ENCODE data around the gene NOM1. TPM values are rescaled to one million over a fixed set of nuclear protein-coding genes. Genes with fewer than 3 reads are reported as not detected.
A peak's percentile ranks its signal among the peaks of the same experiment; 100 is the strongest.

The NOM1 gene
- total and polyA plus RNA-seq, 7 donors, result 1.8 to 19.1 (median 14.1) TPM

- Histone ChIP-seq H3K4me1 (peaks cover 0 to 61% (median 53%) of the 10 kb centered on the region in 4 donors), H3K36me3 (no peaks in the 10 kb centered on the region), H3K4me3 (no peak overlapping the region), H3K27ac (no peak overlapping the region), H3K27me3 (peaks cover 68 to 100% (median 97%) of the 10 kb centered on the region in 3 donors), H3K9me3 (no peaks in the 10 kb centered on the region)
- whole genome bisulfite sequencing, 2 donors, result 5 to 12% methylated on average over 6 of the region's 6 CpGs
- TF ChIP-seq POLR2A (IDR thresholded peaks at IDR 0.05) (no peak), CTCF (IDR thresholded peaks at IDR 0.05) (no peak), EP300 (IDR thresholded peaks at IDR 0.05) (no peak), POLR2AphosphoS5 (IDR thresholded peaks at IDR 0.05) (no peak)
- intact Hi-C loops (cut with DNase I), result no loop called here
- no peak for DNase-seq
Observed at GRCh38 chr7:157003445-157003755, 53.9 kb downstream of the NOM1 start.

- H3K27me3 ChIP-seq, result peaks cover 73 to 100% (median 99%) of the 10 kb centered on the region in 3 donors
- peaks cover 0 to 61% (median 53%) of the 10 kb centered on the region in 4 donors for H3K4me1 ChIP-seq
- peak in 1 of 4 donors; percentile 17 for TF ChIP-seq POLR2AphosphoS5 (IDR thresholded peaks at IDR 0.05)
- TF ChIP-seq EP300 (IDR thresholded peaks at IDR 0.05), result no peak
- TF ChIP-seq POLR2A (IDR thresholded peaks at IDR 0.05), result peak in 1 of 2 donors; percentile 4
- TF ChIP-seq CTCF (IDR thresholded peaks at IDR 0.05), result no peak
- no peaks in the 10 kb centered on the region for H3K36me3 ChIP-seq
- H3K4me3 ChIP-seq, result no peak overlapping the region
- intact Hi-C loops (cut with DNase I), result no loop called here
- no peaks in the 10 kb centered on the region for H3K9me3 ChIP-seq
- H3K27ac ChIP-seq, result no peak overlapping the region
- DNase-seq, result no peak
- WGBS, 2 donors, result 8 to 15% methylated on average over 60 of the region's 60 CpGs
Observed at GRCh38 chr7:157003756-157004520, 54.4 kb downstream of the NOM1 start.

DNA sequence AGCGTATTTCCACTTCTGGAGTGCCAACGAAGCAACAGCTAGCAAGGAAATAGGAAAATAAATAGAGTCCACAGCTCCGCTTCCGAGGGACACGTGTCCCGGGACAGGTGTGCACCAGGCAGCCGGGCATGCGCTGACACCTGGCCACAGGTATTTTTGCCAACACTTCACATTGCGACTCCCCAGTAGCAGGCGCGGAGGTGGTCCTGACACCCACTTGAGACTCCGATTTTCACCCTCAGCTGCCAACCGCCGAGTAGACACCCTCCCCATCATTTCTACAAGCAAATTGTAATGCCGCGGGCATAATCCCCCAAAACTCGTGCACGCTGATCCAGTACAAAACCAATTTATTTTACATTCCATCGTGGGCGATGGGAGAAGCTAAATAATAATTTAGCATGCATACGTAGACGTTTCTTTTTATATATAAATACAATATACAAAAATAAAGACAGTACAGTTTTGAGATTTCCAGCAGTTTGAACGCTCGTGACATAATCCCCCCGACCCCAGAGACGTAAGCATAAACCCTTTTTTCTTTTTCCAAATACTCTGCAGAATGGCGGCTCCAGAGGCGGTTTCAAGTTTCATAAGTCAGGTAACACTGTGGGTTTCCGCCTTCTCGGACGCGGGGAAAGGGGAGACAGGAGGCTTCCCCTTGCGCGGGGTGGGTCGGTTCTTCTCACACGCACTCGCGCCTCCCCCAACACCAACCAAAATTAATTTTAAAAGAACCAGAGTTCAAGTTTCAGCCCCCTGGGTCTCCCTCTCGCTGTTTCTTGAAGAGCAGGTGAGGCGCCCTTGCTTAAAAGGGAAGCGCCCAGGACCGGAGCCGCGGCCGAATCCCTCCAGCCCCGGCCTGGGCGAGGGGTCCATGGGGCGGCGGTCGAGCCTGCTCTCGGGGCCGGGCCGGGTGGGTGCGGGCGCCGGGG is 55.3 kb downstream of the NOM1 start:
- 31 to 83% methylated on average over 56 of the region's 56 CpGs for WGBS, 2 donors
- H3K36me3 ChIP-seq, result no peaks in the 10 kb centered on the region
- H3K27ac ChIP-seq, result no peak overlapping the region
- H3K27me3 ChIP-seq, result peaks cover 72 to 99% (median 98%) of the 10 kb centered on the region in 3 donors
- intact Hi-C loops (cut with DNase I), result no loop called here
- no peaks in the 10 kb centered on the region for H3K9me3 ChIP-seq
- peaks cover 0 to 58% (median 53%) of the 10 kb centered on the region in 4 donors for H3K4me1 ChIP-seq
- H3K4me3 ChIP-seq, result no peak overlapping the region
- TF ChIP-seq POLR2AphosphoS5 (IDR thresholded peaks at IDR 0.05) (no peak), POLR2A (IDR thresholded peaks at IDR 0.05) (no peak)
- DNase-seq, result no peak

DNA sequence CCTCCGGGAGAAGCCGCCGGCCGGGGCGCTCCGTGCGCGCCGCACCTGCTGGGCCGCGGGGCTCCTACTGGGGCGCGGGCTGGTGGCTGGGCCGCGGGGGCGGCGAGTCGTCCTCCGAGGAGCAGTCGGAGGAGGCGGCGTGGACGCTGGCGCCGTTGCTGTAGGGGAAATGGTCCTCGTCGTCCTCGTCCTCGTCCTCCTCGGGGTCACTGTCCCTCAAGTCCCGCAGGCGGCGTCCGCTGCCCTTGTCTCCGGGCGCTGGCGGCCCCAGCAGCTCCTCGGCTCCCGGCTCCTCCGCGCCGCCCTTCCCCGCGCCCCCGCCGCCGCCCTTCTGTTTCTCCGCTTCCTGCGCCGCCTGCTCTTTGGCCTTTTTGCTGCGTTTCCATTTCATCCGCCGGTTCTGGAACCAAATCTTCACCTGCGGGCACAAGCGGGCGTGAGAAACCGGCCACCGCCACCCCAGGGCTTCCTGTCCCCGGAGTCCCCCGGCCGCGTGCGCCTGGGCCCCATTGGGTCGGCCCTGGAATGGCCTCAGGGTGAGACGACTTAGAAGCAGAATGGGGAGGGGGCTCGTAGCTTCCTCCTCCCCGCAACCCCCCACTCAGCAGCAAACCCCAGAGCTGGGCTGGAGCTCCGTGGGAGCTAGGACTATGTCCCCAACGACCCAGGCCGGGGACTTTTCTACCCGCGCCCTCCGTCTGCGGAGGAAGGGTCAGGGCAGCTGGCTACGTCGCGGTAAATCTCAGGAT is 56.1 kb downstream of the NOM1 start:
- Histone ChIP-seq H3K4me3 (no peak overlapping the region), H3K9me3 (no peaks in the 10 kb centered on the region), H3K27me3 (peaks cover 69 to 98% (median 96%) of the 10 kb centered on the region in 3 donors), H3K4me1 (peaks cover 0 to 55% (median 50%) of the 10 kb centered on the region in 4 donors), H3K27ac (no peak overlapping the region), H3K36me3 (no peaks in the 10 kb centered on the region)
- intact Hi-C loops (cut with DNase I), result no loop called here
- TF ChIP-seq CTCF (IDR thresholded peaks at IDR 0.05) (no peak), EP300 (IDR thresholded peaks at IDR 0.05) (no peak), POLR2A (IDR thresholded peaks at IDR 0.05) (no peak), POLR2AphosphoS5 (IDR thresholded peaks at IDR 0.05) (no peak)
- 35 to 79% methylated on average over 77 of the region's 77 CpGs for WGBS, 2 donors
- DNase-seq, result no peak
